PFSK-1 (cell line): Measurements from ENCODE around the gene PLXND1.

Source experiments
- SIN3A ChIP-seq: IDR thresholded peaks from 2 replicates; pipeline ENCODE4 v1.6.1; 2012; ENCODE audit warnings: mild to moderate bottlenecking, low read length, moderate library complexity, borderline replicate concordance; ENCODE audit not compliant: insufficient read depth
- TF ChIP-seq, protein P1 (sequence below), 2 experiments: IDR thresholded peaks; 2 replicates each; pipeline versions ENCODE4 v1.6.1 to v1.8.0; 2011 to 2012; ENCODE audit warnings: low read depth in 2 of 2, low read length in 2 of 2, control low read depth in 1 of 2, inconsistent platforms in 1 of 2, mild to moderate bottlenecking in 1 of 2, moderate library complexity in 1 of 2; ENCODE audit not compliant: insufficient read depth in 1 of 2

DNA sequence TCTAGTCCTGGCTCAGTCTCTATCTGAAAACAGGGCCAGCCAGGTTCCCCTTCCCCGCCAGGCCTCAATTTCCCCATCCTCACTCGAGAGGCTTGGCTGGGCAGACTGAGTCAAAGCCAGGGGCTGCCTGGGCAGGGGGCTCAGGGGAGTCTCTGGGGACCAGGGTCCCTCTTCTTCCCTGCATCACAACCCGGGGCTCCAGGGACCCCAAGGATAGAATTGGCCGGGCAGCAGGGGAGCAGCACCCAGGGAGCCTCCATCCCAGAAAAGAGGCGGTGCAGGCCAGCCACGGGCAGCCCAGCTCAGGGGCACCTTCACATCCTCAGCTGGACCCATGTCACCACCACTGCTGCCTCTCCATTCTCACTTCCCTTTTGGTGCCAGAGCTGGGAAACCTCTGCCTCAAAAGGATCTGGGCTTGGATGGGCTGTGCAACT, 13.3 kb upstream of the PLXND1 start:
- TF ChIP-seq, protein P1, sequence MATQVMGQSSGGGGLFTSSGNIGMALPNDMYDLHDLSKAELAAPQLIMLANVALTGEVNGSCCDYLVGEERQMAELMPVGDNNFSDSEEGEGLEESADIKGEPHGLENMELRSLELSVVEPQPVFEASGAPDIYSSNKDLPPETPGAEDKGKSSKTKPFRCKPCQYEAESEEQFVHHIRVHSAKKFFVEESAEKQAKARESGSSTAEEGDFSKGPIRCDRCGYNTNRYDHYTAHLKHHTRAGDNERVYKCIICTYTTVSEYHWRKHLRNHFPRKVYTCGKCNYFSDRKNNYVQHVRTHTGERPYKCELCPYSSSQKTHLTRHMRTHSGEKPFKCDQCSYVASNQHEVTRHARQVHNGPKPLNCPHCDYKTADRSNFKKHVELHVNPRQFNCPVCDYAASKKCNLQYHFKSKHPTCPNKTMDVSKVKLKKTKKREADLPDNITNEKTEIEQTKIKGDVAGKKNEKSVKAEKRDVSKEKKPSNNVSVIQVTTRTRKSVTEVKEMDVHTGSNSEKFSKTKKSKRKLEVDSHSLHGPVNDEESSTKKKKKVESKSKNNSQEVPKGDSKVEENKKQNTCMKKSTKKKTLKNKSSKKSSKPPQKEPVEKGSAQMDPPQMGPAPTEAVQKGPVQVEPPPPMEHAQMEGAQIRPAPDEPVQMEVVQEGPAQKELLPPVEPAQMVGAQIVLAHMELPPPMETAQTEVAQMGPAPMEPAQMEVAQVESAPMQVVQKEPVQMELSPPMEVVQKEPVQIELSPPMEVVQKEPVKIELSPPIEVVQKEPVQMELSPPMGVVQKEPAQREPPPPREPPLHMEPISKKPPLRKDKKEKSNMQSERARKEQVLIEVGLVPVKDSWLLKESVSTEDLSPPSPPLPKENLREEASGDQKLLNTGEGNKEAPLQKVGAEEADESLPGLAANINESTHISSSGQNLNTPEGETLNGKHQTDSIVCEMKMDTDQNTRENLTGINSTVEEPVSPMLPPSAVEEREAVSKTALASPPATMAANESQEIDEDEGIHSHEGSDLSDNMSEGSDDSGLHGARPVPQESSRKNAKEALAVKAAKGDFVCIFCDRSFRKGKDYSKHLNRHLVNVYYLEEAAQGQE (IDR thresholded peaks at IDR 0.05; ENCODE audit: insufficient read depth in 1 of 2, low read depth in 2 of 2, low read length in 2 of 2), result no peak
- TF ChIP-seq SIN3A, result no peak
